OCI-LY7 (cell line): ENCODE data around the gene BMPR1B. TPM values are rescaled to one million over a fixed set of nuclear protein-coding genes. Genes with fewer than 3 reads are reported as not detected.

Source experiments
- BruUV-seq: library from RNA; stranded (reverse); fragments of 400-500 nt; replicated peaks from 2 replicates; lab custom pipeline; 2021; lab: Mats Ljungman, UMichigan
- CTCF ChIA-PET: fragments of 300-600 bp; sonication (Branson Sonifier 250); formaldehyde crosslinking; loops from one replicate; lab custom pipeline; 2022; ENCODE audit warnings: antibody characterized with exemption; ENCODE audit not compliant: unreplicated experiment; lab: Charles Lee
- POLR2A ChIA-PET: fragments of 300-600 bp; sonication (Branson Sonifier 250); formaldehyde crosslinking; loops from one replicate; lab custom pipeline; 2022; ENCODE audit warnings: antibody characterized with exemption; lab: Charles Lee
- DNase-seq: peaks from one replicate; pipeline ENCODE4 v3.0.0-alpha.2; 2015; ENCODE audit warnings: low spot score
- H2AFZ ChIP-seq: fragments of 200-600 bp; sonication (generic), shearing (Covaris generic); 2 replicates; pipeline ENCODE4 v1.6.1; 2014; ENCODE audit warnings: mild to moderate bottlenecking, antibody characterized with exemption, low read length, moderate library complexity
- H3K27ac ChIP-seq: fragments of 200-600 bp; sonication (generic); 2 replicates; pipeline ENCODE4 v1.5.1; 2014; ENCODE audit warnings: mixed run types, low read depth, mild to moderate bottlenecking, moderate library complexity, low read length, inconsistent platforms; ENCODE audit not compliant: poor library complexity, severe bottlenecking
- H3K36me3 ChIP-seq: fragments of 200-600 bp; sonication (generic); 2 replicates; pipeline ENCODE4 v1.6.1; 2014; ENCODE audit warnings: mild to moderate bottlenecking, antibody characterized with exemption, low read length, moderate library complexity, mixed read lengths; ENCODE audit not compliant: insufficient read depth
- H3K4me1 ChIP-seq: fragments of 200-600 bp; sonication (generic); 2 replicates; pipeline ENCODE4 v1.5.1; 2014; ENCODE audit warnings: mild to moderate bottlenecking, low read length; ENCODE audit not compliant: insufficient read depth, poor library complexity, severe bottlenecking
- H3K4me2 ChIP-seq: fragments of 200-600 bp; sonication (generic); 2 replicates; pipeline ENCODE4 v1.6.1; 2014; ENCODE audit warnings: mild to moderate bottlenecking, low read length
- H3K4me3 ChIP-seq: fragments of 200-600 bp; sonication (generic); 2 replicates; pipeline ENCODE4 v1.5.1; 2014; ENCODE audit warnings: mild to moderate bottlenecking, low read depth, low read length; ENCODE audit not compliant: poor library complexity, severe bottlenecking
- H3K79me2 ChIP-seq: fragments of 200-600 bp; sonication (generic); 2 replicates; pipeline ENCODE4 v1.6.1; 2016; ENCODE audit warnings: low read depth, mild to moderate bottlenecking, low read length, moderate library complexity, mixed read lengths; ENCODE audit not compliant: insufficient read depth
- H3K9me2 ChIP-seq: fragments of 200-600 bp; sonication (generic); 2 replicates; pipeline ENCODE4 v1.6.1; 2016; ENCODE audit warnings: mild to moderate bottlenecking, low read length, mixed read lengths; ENCODE audit not compliant: insufficient read depth
- H3K9me3 ChIP-seq: fragments of 200-600 bp; sonication (generic); 2 replicates; pipeline ENCODE4 v1.6.1; 2014; ENCODE audit warnings: mild to moderate bottlenecking, mixed run types, low read length, mixed read lengths
- H4K20me1 ChIP-seq: fragments of 200-600 bp; sonication (generic); 2 replicates; pipeline ENCODE4 v1.6.1; 2014; ENCODE audit warnings: mild to moderate bottlenecking, antibody characterized with exemption, low read length, moderate library complexity, mixed read lengths; ENCODE audit not compliant: insufficient read depth
- EZH2phosphoT487 ChIP-seq: fragments of 200-600 bp; sonication (generic); IDR thresholded peaks from 2 replicates; pipeline ENCODE4 v1.6.1; 2018; ENCODE audit warnings: low read depth, borderline replicate concordance, mild to moderate bottlenecking, mixed run types, antibody characterized with exemption, low read length, moderate library complexity, mixed read lengths
- intact Hi-C: fragments of 100-400 bp; cut with micrococcal nuclease; formaldehyde crosslinking; loops from one replicate; pipeline ENCODE4 v1.10.0; 2022; ENCODE audit not compliant: unreplicated experiment
- total RNA-seq, 2 experiments: library from RNA; depleted of rRNA in 1 of 2; stranded (reverse); fragments of >200 nt in 1 of 2; shearing (Covaris generic) in 1 of 2; gene quantifications; 2 replicates each; pipeline ENCODE4 v1.2.3, GENCODE V29; 2014 to 2022
- TF ChIP-seq, protein P1 (sequence below): fragments of 200-600 bp; sonication (generic); conservative IDR thresholded peaks from 2 replicates; pipeline ENCODE4 v1.5.1; 2014; ENCODE audit warnings: mild to moderate bottlenecking, antibody characterized with exemption, low read length, moderate library complexity, mixed read lengths

Gene BMPR1B
- total RNA-seq, 2 experiments from 2014 or later, result not detected

DNA sequence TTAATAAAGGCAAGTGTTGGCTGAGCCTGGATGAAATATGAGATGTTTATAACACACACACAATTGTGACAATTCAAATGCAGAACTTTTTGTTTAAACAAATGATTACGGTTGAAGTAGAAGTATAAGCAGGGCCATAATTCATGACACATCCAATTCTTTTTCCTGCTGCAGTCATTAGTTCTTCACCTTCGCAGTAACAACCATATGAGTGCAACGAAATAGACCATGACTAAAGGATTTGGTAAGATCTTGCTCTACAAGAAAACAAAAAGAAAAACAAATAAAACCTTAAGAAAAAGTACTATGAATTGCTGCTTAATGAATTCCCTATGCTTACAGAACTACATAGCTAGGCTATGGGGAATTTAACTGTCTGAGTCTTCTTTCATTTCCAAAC lies 13.9 kb upstream of the BMPR1B start:
- Histone ChIP-seq H2AFZ (no peak overlapping the region), H4K20me1 (no peaks in the 10 kb centered on the region), H3K4me1 (no peaks in the 10 kb centered on the region), H3K4me3 (no peak overlapping the region), H3K9me2 (no peaks in the 10 kb centered on the region), H3K36me3 (no peaks in the 10 kb centered on the region), H3K27ac (no peak overlapping the region), H3K79me2 (no peaks in the 10 kb centered on the region), H3K9me3 (no peaks in the 10 kb centered on the region), H3K4me2 (no peak overlapping the region)
- no peak for TF ChIP-seq EZH2phosphoT487
- TF ChIP-seq, protein P1, sequence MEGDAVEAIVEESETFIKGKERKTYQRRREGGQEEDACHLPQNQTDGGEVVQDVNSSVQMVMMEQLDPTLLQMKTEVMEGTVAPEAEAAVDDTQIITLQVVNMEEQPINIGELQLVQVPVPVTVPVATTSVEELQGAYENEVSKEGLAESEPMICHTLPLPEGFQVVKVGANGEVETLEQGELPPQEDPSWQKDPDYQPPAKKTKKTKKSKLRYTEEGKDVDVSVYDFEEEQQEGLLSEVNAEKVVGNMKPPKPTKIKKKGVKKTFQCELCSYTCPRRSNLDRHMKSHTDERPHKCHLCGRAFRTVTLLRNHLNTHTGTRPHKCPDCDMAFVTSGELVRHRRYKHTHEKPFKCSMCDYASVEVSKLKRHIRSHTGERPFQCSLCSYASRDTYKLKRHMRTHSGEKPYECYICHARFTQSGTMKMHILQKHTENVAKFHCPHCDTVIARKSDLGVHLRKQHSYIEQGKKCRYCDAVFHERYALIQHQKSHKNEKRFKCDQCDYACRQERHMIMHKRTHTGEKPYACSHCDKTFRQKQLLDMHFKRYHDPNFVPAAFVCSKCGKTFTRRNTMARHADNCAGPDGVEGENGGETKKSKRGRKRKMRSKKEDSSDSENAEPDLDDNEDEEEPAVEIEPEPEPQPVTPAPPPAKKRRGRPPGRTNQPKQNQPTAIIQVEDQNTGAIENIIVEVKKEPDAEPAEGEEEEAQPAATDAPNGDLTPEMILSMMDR, result no peak
- POLR2A ChIA-PET, result no interaction called here
- no TSS peak for BruUV-seq
- CTCF ChIA-PET, result no interaction called here
- DNase-seq, result no peak
- intact Hi-C loops, result no loop called here

DNA sequence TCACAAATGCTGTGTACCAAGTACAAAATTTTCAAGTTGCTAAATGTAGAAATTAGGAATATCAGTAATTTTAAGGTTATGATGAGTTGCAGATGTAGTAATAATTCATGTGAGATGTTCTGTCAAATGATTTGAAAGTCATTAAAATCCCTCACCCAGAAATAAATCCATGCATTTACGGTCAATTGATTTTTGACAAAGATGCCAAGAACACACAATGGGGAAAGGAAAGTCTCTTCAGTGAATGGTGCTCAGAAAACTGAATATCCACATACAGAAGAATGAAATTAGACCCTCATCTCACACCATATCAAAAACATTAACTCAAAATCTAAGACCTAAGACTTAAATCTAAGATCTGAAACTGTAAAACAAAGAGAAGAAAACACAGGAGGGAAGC lies 12.9 kb upstream of the BMPR1B start:
- no TSS peak for BruUV-seq
- no peak for DNase-seq
- intact Hi-C loops, result no loop called here
- Histone ChIP-seq H3K4me1 (no peaks in the 10 kb centered on the region), H3K4me2 (no peak overlapping the region), H4K20me1 (no peaks in the 10 kb centered on the region), H3K9me2 (no peaks in the 10 kb centered on the region), H3K79me2 (no peaks in the 10 kb centered on the region), H3K9me3 (no peaks in the 10 kb centered on the region), H3K4me3 (no peak overlapping the region), H3K27ac (no peak overlapping the region), H2AFZ (no peak overlapping the region), H3K36me3 (no peaks in the 10 kb centered on the region)
- TF ChIP-seq, protein P1, result no peak
- TF ChIP-seq EZH2phosphoT487, result no peak
- ChIA-PET CTCF (no interaction called here), POLR2A (interaction anchor here (0.6 kb wide), 1 partner anchor 41 kb away, joined by 3 read pairs; no protein-coding TSS in a partner anchor)

DNA sequence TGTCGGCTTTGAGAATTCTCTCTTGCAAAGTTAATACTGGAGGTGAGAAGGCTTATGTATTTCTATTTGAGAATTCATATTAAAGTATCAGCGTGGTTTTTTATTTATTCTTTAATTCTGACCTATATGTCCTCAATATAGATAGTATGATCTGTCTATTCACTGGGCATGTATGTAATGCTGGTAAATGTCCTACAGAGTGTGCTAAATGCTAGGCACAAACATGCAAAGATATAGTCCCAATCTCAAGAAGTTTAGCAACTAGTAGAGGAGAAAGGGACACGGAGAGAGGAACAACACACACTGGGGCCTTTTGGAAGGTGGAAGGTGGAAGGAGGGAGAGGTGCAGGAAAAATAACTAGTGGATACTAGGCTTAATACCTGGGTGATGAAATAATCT lies 11.0 kb upstream of the BMPR1B start:
- Histone ChIP-seq H3K4me1 (no peaks in the 10 kb centered on the region), H3K9me2 (no peaks in the 10 kb centered on the region), H3K4me3 (no peak overlapping the region), H3K9me3 (no peaks in the 10 kb centered on the region), H3K36me3 (no peaks in the 10 kb centered on the region), H3K4me2 (no peak overlapping the region), H2AFZ (no peak overlapping the region), H3K79me2 (no peaks in the 10 kb centered on the region), H4K20me1 (no peaks in the 10 kb centered on the region), H3K27ac (no peak overlapping the region)
- no TSS peak for BruUV-seq
- no peak for DNase-seq
- CTCF ChIA-PET, result no interaction called here
- intact Hi-C loops, result no loop called here
- POLR2A ChIA-PET, result no interaction called here
- no peak for TF ChIP-seq EZH2phosphoT487
- TF ChIP-seq, protein P1, result no peak
